ENCODE measurements around the gene PHF2. TPM values are rescaled to one million over a fixed set of nuclear protein-coding genes. Genes with fewer than 3 reads are reported as not detected.

Gene PHF2
- total and polyA plus RNA-seq, 2 of the 8 experiments (the other 6 are each of a cell fraction or from before 2014, with no cell fraction given) = 3.4 to 9.4 TPM

DNA sequence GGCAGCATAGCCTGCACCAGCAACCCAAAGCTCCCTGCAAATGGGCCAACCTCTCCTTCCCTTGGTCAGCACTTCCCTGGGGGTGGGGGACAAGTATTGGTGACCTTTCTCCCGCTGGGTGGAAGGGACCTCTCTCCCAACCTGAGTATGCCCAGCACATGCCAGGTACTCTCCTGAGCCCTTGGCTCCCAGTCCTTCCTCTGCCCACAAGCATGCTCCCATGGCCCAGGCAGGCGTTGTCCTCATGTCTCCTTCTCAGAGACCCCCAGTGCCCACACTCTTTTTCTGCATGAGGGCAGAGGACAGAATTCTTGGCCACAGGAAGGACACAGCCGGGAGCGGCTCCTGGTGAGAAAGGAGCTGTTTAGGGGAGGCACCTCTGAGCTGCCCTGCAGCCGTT is 60.3 kb downstream of the PHF2 start:
- Histone ChIP-seq H3K23ac (ENCODE audit: insufficient read length) (no peak overlapping the region), H3K4me3 (ENCODE audit: extremely low read depth in 1 of 4, insufficient read depth in 2 of 4, low read depth in 3 of 4, low read length in 4 of 4) (no peak overlapping the region), H2BK20ac (ENCODE audit: low read length) (no peak overlapping the region), H2AFZ (ENCODE audit: low read length) (no peak overlapping the region), H2BK5ac (ENCODE audit: low read depth, low read length) (no peak overlapping the region), H3K79me1 (ENCODE audit: low read depth, low read length) (no peaks in the 10 kb centered on the region), H3K14ac (ENCODE audit: insufficient read length) (no peak overlapping the region), H3K79me2 (ENCODE audit: control insufficient read depth in 1 of 2, insufficient read depth in 2 of 2, low read length in 2 of 2) (no peaks in the 10 kb centered on the region), H4K91ac (replicated peaks; ENCODE audit: insufficient read length, low read length) (no peak overlapping the region), H4K8ac (ENCODE audit: extremely low read depth, insufficient read depth, low read length) (no peak overlapping the region), H3K27me3 (replicated peaks in 1 of 4; ENCODE audit: control insufficient read depth in 3 of 4, extremely low read depth in 1 of 4, insufficient read depth in 3 of 4, low read length in 3 of 4) (no peaks in the 10 kb centered on the region), H3K9ac (replicated peaks in 1 of 4; ENCODE audit: extremely low read depth in 1 of 4, low read depth in 3 of 4, low read length in 3 of 4) (no peak overlapping the region), H3K4me1 (replicated peaks in 1 of 4; ENCODE audit: control insufficient read depth in 3 of 4, insufficient read depth in 4 of 4, low read length in 3 of 4) (peaks cover 0 to 5% (median 0%) of the 10 kb centered on the region in 4 experiments; a peak in 2 of 7 replicates), H2BK120ac (replicated peaks; ENCODE audit: low read depth, low read length) (no peak overlapping the region), H3K4ac (replicated peaks; ENCODE audit: insufficient read length, low read depth, low read length) (no peak overlapping the region), H3K56ac (replicated peaks; ENCODE audit: insufficient read length, low read depth, low read length) (no peak overlapping the region), H3K9me3 (ENCODE audit: insufficient read depth in 2 of 2, low read depth in 1 of 2, low read length in 1 of 2) (peaks cover 6 to 9% of the 10 kb centered on the region in 2 experiments; a peak in 2 of 4 replicates), H4K5ac (ENCODE audit: insufficient read length, low read depth, low read length) (no peak overlapping the region), H2BK12ac (ENCODE audit: low read depth, low read length) (no peak overlapping the region), H3K27ac (ENCODE audit: low read depth, low read length) (no peak overlapping the region), H3K18ac (ENCODE audit: extremely low read depth, low read length) (no peak overlapping the region), H2AK5ac (ENCODE audit: low read depth, low read length) (no peak overlapping the region), H2BK15ac (ENCODE audit: low read length) (no peak overlapping the region), H3K4me2 (ENCODE audit: insufficient read depth in 1 of 2, low read depth in 2 of 2, low read length in 2 of 2) (no peak overlapping the region), H3K36me3 (ENCODE audit: control insufficient read depth in 2 of 4, insufficient read depth in 4 of 4, low read length in 3 of 4) (peaks cover 0 to 16% (median 5%) of the 10 kb centered on the region in 4 experiments; a peak in 3 of 8 replicates), H4K20me1 (replicated peaks in 1 of 2; ENCODE audit: control insufficient read depth in 1 of 2, insufficient read depth in 2 of 2, low read length in 2 of 2) (peaks cover 0 to 1% of the 10 kb centered on the region in 2 experiments), H3K23me2 (ENCODE audit: low read depth, low read length) (no peaks in the 10 kb centered on the region)
- TF ChIP-seq GTF2F1 (IDR thresholded peaks at IDR 0.05; ENCODE audit: borderline replicate concordance, low read depth, low read length) = no peak
- CTCF ChIA-PET (ENCODE audit: partially characterized antibody) = no interaction called here
- no peak for DNase-seq (ENCODE audit: low read depth in 1 of 2, low spot score in 2 of 2)
- 73% methylated on average over 5 of the region's 5 CpGs; no CpG with 5 or more reads in 1 of the 2 experiments for WGBS, 2 experiments (ENCODE audit: extremely low coverage in 1 of 2, insufficient coverage in 1 of 2, insufficient read length in 1 of 2, insufficient replicate concordance in 2 of 2, low coverage in 1 of 2, low lambda C conversion rate in 2 of 2, missing lambda C conversion rate in 1 of 2)
- POLR2A ChIA-PET (ENCODE audit: partially characterized antibody) = no interaction called here
- FAIRE-seq = no peak

Measured in H1 (cell line).